Bronchial epithelial cell (primary cell): Measurements from ENCODE around the gene PLIN4. TPM values are rescaled to one million over a fixed set of nuclear protein-coding genes. Genes with fewer than 3 reads are reported as not detected.

Experiments used
- DNase-seq: peaks from one replicate; pipeline ENCODE4 v3.0.0-alpha.2; 2010; ENCODE audit warnings: low read depth
- FAIRE-seq: peaks from 2 replicates; lab custom pipeline; 2011; peaks lifted over from hg19 to GRCh38; lab: Jason Lieb, UNC
- H3K27me3 ChIP-seq: 2 replicates; pipeline ENCODE4 v1.5.1; 2011; ENCODE audit warnings: low read length; ENCODE audit not compliant: control insufficient read depth, insufficient read depth
- H3K36me3 ChIP-seq: 2 replicates; pipeline ENCODE4 v1.5.1; 2011; ENCODE audit warnings: low read length; ENCODE audit not compliant: control insufficient read depth, insufficient read depth
- H3K4me3 ChIP-seq: 2 replicates; pipeline ENCODE4 v1.5.1; 2011; ENCODE audit warnings: mild to moderate bottlenecking, low read depth, low read length, control low read depth
- CTCF ChIP-seq: IDR thresholded peaks from 2 replicates; pipeline ENCODE4 v1.5.1; 2011; ENCODE audit warnings: mild to moderate bottlenecking, moderate library complexity, low read length, control low read depth, inconsistent platforms; ENCODE audit not compliant: insufficient read depth, severe bottlenecking
- total RNA-seq: library from RNA; depleted of rRNA; stranded (reverse); fragments of >200 nt; gene quantifications from 2 replicates; pipeline ENCODE4 v1.2.1, GENCODE V29; 2014

Gene PLIN4
- total RNA-seq, 1 donor from 2014 or later, result 4.7 TPM

- TF ChIP-seq CTCF, result peak; percentile 87
- no peak overlapping the region for H3K4me3 ChIP-seq
- H3K36me3 ChIP-seq, result no peaks in the 10 kb centered on the region
- H3K27me3 ChIP-seq, result no peaks in the 10 kb centered on the region
- DNase-seq (no peak), FAIRE-seq (no peak)
Observed at GRCh38 chr19:4557971-4558941, 40.0 kb upstream of the PLIN4 start.

GRCh38 chr19:4557144-4557970 lies 39.1 kb upstream of the PLIN4 start:
- Histone ChIP-seq H3K27me3 (no peaks in the 10 kb centered on the region), H3K36me3 (no peaks in the 10 kb centered on the region), H3K4me3 (no peak overlapping the region)
- TF ChIP-seq CTCF, result peak; percentile 31
- DNase-seq (no peak), FAIRE-seq (no peak)

- DNase-seq, result no peak
- no peaks in the 10 kb centered on the region for H3K27me3 ChIP-seq
- no peak overlapping the region for H3K4me3 ChIP-seq
- no peak for TF ChIP-seq CTCF
- H3K36me3 ChIP-seq, result no peaks in the 10 kb centered on the region
- no peak for FAIRE-seq
Observed at GRCh38 chr19:4556597-4557127, 38.4 kb upstream of the PLIN4 start.

- Histone ChIP-seq H3K36me3 (no peaks in the 10 kb centered on the region), H3K4me3 (no peak overlapping the region), H3K27me3 (no peaks in the 10 kb centered on the region)
- no peak for TF ChIP-seq CTCF
- DNase-seq (no peak), FAIRE-seq (no peak)
Observed at GRCh38 chr19:4555657-4556561, 37.6 kb upstream of the PLIN4 start.

- FAIRE-seq, result no peak
- Histone ChIP-seq H3K36me3 (no peaks in the 10 kb centered on the region), H3K27me3 (no peaks in the 10 kb centered on the region), H3K4me3 (no peak overlapping the region)
- DNase-seq, result no peak
- TF ChIP-seq CTCF, result no peak
Observed at GRCh38 chr19:4554717-4555116, 36.4 kb upstream of the PLIN4 start.
